ENCODE measurements around the gene GPR171.

DNA sequence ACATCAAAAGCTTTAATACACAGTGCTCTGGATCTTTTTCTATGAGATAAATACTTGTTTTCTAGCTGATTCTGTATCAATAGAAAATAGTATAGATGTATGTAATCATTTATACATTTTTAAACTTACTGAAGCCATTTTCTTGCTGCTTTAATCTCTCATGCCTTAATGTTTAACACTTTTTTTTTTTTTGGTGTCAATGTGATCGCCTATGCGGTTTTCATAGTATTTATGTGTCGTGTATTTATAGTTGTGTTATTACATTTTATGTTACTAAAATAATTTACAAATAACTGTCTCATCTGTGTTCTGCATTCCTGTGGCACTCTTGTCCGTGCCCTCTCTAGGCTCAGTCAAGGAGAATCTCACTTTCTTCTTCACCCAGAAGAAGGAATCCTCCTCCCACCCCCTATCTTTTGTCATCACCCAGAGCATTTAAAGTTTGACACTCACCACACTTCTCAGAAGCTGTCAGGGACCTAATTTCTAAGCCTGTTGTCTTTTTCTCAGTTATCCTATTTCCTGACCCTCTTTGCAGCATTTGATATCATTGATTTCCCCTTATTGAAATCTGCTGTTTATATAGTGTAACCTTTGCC is 21.4 kb upstream of the GPR171 start:
- TF ChIP-seq, protein P1, sequence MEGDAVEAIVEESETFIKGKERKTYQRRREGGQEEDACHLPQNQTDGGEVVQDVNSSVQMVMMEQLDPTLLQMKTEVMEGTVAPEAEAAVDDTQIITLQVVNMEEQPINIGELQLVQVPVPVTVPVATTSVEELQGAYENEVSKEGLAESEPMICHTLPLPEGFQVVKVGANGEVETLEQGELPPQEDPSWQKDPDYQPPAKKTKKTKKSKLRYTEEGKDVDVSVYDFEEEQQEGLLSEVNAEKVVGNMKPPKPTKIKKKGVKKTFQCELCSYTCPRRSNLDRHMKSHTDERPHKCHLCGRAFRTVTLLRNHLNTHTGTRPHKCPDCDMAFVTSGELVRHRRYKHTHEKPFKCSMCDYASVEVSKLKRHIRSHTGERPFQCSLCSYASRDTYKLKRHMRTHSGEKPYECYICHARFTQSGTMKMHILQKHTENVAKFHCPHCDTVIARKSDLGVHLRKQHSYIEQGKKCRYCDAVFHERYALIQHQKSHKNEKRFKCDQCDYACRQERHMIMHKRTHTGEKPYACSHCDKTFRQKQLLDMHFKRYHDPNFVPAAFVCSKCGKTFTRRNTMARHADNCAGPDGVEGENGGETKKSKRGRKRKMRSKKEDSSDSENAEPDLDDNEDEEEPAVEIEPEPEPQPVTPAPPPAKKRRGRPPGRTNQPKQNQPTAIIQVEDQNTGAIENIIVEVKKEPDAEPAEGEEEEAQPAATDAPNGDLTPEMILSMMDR (IDR thresholded peaks at IDR 0.05), result no peak
- TF ChIP-seq EZH2 (IDR thresholded peaks at IDR 0.05), result no peak
